ENCODE results near the gene LPIN1.

The LPIN1 gene

GRCh38 chr2:11762799-11763461 lies 16.5 kb downstream of the LPIN1 start:
- DNase-seq, result no peak

GRCh38 chr2:11764359-11764758 lies 17.9 kb downstream of the LPIN1 start:
- DNase-seq, result no peak

GRCh38 chr2:11764920-11765319 lies 18.5 kb downstream of the LPIN1 start:
- no peak for DNase-seq

GRCh38 chr2:11765501-11765900 lies 19.1 kb downstream of the LPIN1 start:
- DNase-seq, result no peak

- no peak for DNase-seq
These were observed 19.6 kb downstream of the LPIN1 start for GRCh38 chr2:11766016-11766415.

- no peak for DNase-seq
These were observed 21.3 kb downstream of the LPIN1 start for GRCh38 chr2:11767779-11768178.

GRCh38 chr2:11768946-11769345 lies 22.5 kb downstream of the LPIN1 start:
- DNase-seq, result no peak

- DNase-seq, result no peak
These were observed 23.1 kb downstream of the LPIN1 start for GRCh38 chr2:11769516-11769915.

- no peak for DNase-seq
These were observed 24.2 kb downstream of the LPIN1 start for GRCh38 chr2:11770531-11771188.

- DNase-seq, result no peak
These were observed 25.7 kb downstream of the LPIN1 start for GRCh38 chr2:11771971-11772615.

GRCh38 chr2:11773111-11773510 lies 26.7 kb downstream of the LPIN1 start:
- no peak for DNase-seq

- DNase-seq, result no peak
These were observed 27.5 kb downstream of the LPIN1 start for GRCh38 chr2:11773747-11774525.

- no peak for DNase-seq
These were observed 28.2 kb downstream of the LPIN1 start for GRCh38 chr2:11774600-11774999.

- DNase-seq, result no peak
These were observed 29.0 kb downstream of the LPIN1 start for GRCh38 chr2:11775384-11775783.

GRCh38 chr2:11777066-11777782 lies 30.8 kb downstream of the LPIN1 start:
- no peak for DNase-seq

GRCh38 chr2:11777886-11778415 lies 31.5 kb downstream of the LPIN1 start:
- DNase-seq, result no peak

- no peak for DNase-seq
These were observed 32.0 kb downstream of the LPIN1 start for GRCh38 chr2:11778416-11778815.

- peak; percentile 86 for DNase-seq
These were observed 32.7 kb downstream of the LPIN1 start for GRCh38 chr2:11778923-11779757.

GRCh38 chr2:11781602-11782001 lies 35.2 kb downstream of the LPIN1 start:
- DNase-seq, result no peak

GRCh38 chr2:11784280-11784679 lies 37.8 kb downstream of the LPIN1 start:
- no peak for DNase-seq

All from retina (tissue), 1 donor.